Measurements from ENCODE around the gene SULT1C4. TPM values are rescaled to one million over a fixed set of nuclear protein-coding genes. Genes with fewer than 3 reads are reported as not detected.

Gene SULT1C4
- total and polyA plus RNA-seq, 3 donors from 2014 or later: 0.63 to 3.5 (median 1.1) TPM

DNA sequence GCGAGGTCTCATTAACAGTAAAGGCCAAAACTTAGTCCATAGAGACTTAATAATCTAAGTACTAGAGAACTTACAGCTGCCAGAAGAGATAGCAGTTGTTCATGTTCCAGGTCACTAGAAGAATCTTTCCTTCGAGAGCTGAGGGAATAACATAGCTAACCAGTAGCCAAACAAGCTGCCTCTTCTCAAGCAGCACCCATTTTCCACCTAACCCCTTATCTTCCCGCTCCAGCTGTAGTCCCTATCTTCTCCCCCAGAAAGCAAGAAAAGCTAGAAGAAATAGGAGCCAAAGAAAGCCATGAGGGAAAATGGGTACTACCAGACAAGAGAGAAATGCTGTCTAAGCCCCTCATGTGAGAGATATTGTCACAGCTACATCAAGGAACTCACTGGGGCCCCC lies 24.0 kb downstream of the SULT1C4 start:
- no peaks in the 10 kb centered on the region for H3K4me1 ChIP-seq
- H3K27me3 ChIP-seq: no peaks in the 10 kb centered on the region
- H3K9me3 ChIP-seq: no peaks in the 10 kb centered on the region
- TF ChIP-seq, protein P1, sequence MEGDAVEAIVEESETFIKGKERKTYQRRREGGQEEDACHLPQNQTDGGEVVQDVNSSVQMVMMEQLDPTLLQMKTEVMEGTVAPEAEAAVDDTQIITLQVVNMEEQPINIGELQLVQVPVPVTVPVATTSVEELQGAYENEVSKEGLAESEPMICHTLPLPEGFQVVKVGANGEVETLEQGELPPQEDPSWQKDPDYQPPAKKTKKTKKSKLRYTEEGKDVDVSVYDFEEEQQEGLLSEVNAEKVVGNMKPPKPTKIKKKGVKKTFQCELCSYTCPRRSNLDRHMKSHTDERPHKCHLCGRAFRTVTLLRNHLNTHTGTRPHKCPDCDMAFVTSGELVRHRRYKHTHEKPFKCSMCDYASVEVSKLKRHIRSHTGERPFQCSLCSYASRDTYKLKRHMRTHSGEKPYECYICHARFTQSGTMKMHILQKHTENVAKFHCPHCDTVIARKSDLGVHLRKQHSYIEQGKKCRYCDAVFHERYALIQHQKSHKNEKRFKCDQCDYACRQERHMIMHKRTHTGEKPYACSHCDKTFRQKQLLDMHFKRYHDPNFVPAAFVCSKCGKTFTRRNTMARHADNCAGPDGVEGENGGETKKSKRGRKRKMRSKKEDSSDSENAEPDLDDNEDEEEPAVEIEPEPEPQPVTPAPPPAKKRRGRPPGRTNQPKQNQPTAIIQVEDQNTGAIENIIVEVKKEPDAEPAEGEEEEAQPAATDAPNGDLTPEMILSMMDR (IDR thresholded peaks at IDR 0.05): no peak
- no peak for TF ChIP-seq POLR2A (IDR thresholded peaks at IDR 0.05)
- no peak overlapping the region for H3K4me3 ChIP-seq
- intact Hi-C loops (cut with DNase I; ENCODE audit: low total_unique reads): no loop called here
- H3K27ac ChIP-seq: no peak overlapping the region
- DNase-seq: no peak
- H3K36me3 ChIP-seq (ENCODE audit: low read depth, missing control alignments): no peaks in the 10 kb centered on the region
- 72 to 81% methylated on average over 3 of the region's 3 CpGs for WGBS, 2 donors

DNA sequence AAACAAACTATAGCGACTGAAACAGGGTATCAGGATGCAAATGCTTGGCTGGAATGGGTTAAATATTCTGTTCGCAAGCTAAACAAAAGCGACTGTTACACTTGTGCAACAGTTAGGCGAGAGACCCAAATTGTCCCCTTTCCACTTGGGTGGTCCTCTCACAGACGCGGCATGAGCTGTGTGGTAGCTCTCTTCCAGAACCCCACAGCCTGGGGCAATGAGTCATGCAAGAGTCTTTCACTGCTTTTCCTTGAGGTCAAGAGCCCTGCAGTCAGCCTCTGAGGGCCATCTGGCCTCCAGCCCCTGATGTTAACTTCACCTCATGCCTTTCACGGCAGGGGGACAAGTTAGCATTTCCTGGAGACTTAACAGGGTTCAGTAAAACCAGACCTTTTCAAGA lies 25.7 kb downstream of the SULT1C4 start:
- Histone ChIP-seq H3K27ac (no peak overlapping the region), H3K27me3 (no peaks in the 10 kb centered on the region), H3K9me3 (no peaks in the 10 kb centered on the region), H3K4me3 (no peak overlapping the region), H3K4me1 (no peaks in the 10 kb centered on the region), H3K36me3 (ENCODE audit: low read depth, missing control alignments) (no peaks in the 10 kb centered on the region)
- DNase-seq: no peak
- 50 to 56% methylated on average over 7 of the region's 7 CpGs for WGBS, 2 donors
- TF ChIP-seq POLR2A (IDR thresholded peaks at IDR 0.05): no peak
- TF ChIP-seq, protein P1 (IDR thresholded peaks at IDR 0.05): no peak
- intact Hi-C loops (cut with DNase I; ENCODE audit: low total_unique reads): no loop called here

DNA sequence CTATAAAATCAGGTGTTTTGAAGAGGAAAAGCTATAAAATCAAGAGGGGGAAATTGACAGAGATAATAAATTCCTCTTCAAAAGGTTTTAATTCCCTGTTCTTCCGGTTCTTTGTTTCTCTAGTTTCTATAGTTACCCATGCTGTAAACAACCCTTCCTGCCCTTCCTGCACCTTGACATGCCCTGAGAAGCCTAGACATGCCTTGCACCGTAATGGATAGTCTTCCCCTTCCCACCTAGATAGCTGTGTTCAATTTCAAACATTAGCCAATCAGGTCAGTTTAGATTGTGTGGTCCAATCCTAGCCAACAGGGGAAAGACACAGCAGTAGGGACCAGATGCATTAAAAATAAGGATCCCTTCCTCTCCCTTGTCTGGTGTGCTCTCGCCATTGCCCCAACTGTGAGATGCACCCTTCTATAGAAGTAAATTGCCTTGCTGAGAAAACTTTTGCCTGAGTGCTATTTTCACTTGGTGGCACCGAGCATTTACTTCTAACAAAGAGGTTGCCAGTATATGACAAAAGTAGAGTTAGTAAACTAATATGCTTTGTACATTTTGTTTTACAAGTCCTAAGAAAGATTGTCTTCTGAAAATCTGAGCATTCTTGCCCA lies 27.1 kb downstream of the SULT1C4 start:
- intact Hi-C loops (cut with DNase I; ENCODE audit: low total_unique reads): no loop called here
- H3K9me3 ChIP-seq: no peaks in the 10 kb centered on the region
- H3K36me3 ChIP-seq (ENCODE audit: low read depth, missing control alignments): no peaks in the 10 kb centered on the region
- TF ChIP-seq, protein P1 (IDR thresholded peaks at IDR 0.05): no peak
- no peak for TF ChIP-seq POLR2A (IDR thresholded peaks at IDR 0.05)
- 84 to 85% methylated on average over 4 of the region's 4 CpGs for WGBS, 2 donors
- DNase-seq: no peak
- H3K27ac ChIP-seq: no peak overlapping the region
- no peak overlapping the region for H3K4me3 ChIP-seq
- no peaks in the 10 kb centered on the region for H3K4me1 ChIP-seq
- no peaks in the 10 kb centered on the region for H3K27me3 ChIP-seq

GRCh38 chr2:108407864-108408729 lies 30.3 kb downstream of the SULT1C4 start:
- H3K27me3 ChIP-seq: no peaks in the 10 kb centered on the region

More at GRCh38 chr2:108407864-108408729, 30.3 kb downstream of the SULT1C4 start:
- Histone ChIP-seq H3K4me3 (no peak overlapping the region), H3K36me3 (ENCODE audit: low read depth, missing control alignments) (no peaks in the 10 kb centered on the region), H3K9me3 (no peaks in the 10 kb centered on the region), H3K27ac (no peak overlapping the region), H3K4me1 (no peaks in the 10 kb centered on the region)
- TF ChIP-seq, protein P1 (IDR thresholded peaks at IDR 0.05): no peak
- no peak for TF ChIP-seq POLR2A (IDR thresholded peaks at IDR 0.05)
- WGBS, 2 donors: 85 to 96% methylated on average over 6 of the region's 6 CpGs
- DNase-seq: no peak
- intact Hi-C loops (cut with DNase I; ENCODE audit: low total_unique reads): no loop called here
